ENCODE measurements around the gene ARID1B.

Gene ARID1B

GRCh38 chr6:156906451-156906850, 129.3 kb downstream of the ARID1B start:
- no peak for DNase-seq (ENCODE audit: low spot score)

DNA sequence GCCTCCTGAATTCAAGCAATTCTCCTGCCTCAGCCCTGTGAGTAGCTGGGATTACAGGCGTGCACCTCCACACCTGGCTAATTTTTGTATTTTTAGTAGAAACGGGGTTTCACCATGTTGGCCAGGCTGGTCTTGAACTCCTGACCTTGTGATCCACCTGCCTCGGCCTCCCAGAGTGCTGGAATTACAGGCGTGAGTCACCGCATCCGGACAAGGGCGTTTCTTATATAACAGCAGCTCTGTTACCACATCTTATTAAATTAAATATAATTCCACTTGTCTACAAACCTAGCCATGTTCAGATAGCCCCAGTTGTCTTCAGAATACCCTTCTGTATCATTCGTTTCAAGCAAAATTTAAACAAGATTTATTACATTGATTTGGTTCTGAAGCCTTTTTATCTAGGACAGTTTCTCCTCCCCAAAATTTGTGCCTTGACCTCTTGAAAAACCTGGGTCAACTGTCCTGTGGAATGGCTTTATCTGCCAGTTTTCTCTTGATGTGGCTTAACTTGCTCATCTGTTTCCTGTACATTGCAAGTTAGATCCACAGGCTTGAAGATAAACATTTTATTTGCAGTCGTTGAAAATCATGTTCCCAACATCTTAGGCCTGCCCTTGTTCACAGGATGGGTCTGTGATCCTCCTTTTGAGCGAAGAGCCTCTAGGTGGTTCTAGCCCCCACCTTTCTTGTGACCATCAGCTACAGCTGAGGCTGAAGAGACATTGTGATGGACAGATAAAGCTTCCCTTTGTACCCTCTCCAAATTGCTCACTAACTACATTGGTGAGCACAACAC, 132.2 kb downstream of the ARID1B start:
- no peak for DNase-seq (ENCODE audit: low spot score)

DNA sequence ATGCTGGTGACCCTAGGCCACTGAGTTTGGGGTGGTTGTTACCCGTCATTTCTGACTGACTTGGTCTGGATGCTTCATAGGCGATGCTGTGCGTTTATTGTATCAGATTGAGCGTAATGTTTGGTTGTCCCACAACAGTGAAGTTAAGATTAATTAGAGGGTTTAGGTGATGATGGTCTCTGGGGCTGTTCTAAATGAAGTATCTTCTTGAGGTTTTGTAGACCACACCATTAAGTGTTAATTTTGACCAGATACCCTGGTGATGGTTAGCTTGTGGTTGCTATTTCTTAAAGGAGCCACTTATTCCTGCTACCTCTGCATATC, 132.8 kb downstream of the ARID1B start:
- DNase-seq (ENCODE audit: low spot score), result no peak

DNA sequence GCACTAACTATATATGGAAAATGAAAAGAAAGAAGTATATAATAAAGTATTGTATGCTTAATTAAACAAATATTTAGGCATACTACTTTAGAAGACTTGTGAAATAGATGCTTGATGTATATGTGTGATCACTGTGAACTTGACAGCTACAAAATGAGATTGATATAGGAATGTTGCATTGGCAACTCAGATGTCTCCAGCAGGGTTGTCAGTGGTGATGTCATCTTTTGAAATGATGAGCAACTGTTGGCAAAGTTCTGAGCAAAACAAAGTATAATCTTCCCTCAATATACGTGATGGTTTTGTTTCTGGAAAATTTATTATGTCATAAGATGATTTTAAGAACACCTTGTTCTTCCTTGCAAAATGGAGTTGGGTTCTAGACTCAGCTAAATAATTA, 133.8 kb downstream of the ARID1B start:
- DNase-seq (ENCODE audit: low spot score), result no peak

DNA sequence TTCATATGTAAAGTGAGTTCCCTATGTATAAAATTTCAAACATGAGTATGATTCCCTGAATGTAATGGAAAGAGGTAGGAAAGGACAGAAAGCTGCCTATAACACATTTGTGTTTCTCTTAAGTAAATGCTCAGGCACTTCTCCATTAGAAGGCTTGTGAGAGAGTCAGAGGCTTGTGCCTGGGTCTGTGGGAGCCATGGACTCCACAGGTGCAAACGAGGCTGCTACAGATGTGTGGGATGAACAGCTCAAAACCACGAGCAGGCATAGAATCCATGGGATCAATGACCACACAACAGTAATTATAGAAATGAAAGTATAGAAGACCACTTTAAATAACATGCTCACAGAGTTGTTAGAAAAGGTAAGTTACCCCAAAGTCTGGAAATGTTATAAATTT, 134.4 kb downstream of the ARID1B start:
- no peak for DNase-seq (ENCODE audit: low spot score)

- DNase-seq (ENCODE audit: low spot score), result peak; percentile 17
Measured at GRCh38 chr6:156912431-156912830, 135.3 kb downstream of the ARID1B start.

GRCh38 chr6:156914181-156914580, 137.0 kb downstream of the ARID1B start:
- DNase-seq (ENCODE audit: low spot score), result no peak

- DNase-seq (ENCODE audit: low spot score), result no peak
Measured at GRCh38 chr6:156916130-156916801, 139.1 kb downstream of the ARID1B start.

DNA sequence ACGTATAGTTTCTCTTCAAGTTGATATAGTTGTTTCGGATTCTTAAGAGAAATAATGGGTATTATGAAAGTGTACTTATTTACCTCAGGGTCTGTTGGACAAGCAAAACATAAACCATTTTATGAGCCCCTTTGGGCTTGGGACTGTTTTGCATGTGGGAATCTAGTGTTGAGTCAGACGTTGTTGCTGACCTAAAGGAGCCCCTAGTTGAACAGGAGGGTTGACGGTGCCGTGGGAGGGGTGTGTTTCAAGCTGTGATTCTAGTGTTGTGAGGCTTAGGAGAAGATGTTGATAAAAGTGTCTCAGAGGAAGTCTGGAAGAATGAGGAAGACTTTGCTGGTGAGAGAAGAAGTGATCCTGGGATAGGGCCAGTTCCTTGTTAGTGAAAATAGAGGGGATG, 140.0 kb downstream of the ARID1B start:
- no peak for DNase-seq (ENCODE audit: low spot score)

DNA sequence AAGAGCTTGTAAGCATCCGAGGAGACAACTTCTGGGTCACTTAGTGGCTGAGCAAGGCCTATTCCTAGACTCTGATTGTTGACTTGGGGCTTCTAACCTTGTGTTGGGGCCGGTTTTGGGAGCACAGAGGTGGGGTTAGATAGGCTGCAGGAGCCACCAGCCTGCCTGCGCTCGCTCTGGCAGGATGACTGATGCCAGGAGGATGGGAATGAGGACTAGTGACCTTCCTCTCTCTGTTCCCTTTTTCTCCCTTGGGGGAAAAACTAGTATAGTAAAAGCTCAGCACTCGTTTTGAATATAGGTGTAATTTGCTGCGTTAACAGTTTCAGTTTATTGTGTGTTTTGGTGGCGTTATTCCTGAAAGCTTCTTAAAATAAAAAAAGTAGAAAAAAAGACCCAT, 141.5 kb downstream of the ARID1B start:
- DNase-seq (ENCODE audit: low spot score), result no peak

DNA sequence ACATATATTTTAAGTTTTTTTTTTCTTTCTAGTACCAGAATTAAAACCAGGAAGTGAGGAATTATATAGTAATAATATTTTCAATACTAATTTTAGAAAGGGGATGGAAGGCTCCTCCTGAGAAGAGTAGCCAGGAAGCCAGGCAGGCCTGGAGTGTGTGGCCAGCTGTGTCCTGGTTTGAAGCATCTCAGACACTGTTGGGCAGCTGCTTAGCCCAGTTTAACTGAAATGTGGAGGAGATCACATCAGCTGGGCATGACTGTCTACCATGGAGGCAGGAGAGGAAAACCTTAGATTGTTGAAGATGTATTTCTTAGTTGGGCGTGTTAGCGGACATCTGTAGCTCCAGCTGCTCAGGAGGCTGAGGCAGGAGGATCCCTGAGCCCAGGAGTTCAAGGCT, 142.2 kb downstream of the ARID1B start:
- no peak for DNase-seq (ENCODE audit: low spot score)

- no peak for DNase-seq (ENCODE audit: low spot score)
Measured at GRCh38 chr6:156919814-156920369, 142.7 kb downstream of the ARID1B start.

GRCh38 chr6:156924246-156924645, 147.1 kb downstream of the ARID1B start:
- no peak for DNase-seq (ENCODE audit: low spot score)

DNA sequence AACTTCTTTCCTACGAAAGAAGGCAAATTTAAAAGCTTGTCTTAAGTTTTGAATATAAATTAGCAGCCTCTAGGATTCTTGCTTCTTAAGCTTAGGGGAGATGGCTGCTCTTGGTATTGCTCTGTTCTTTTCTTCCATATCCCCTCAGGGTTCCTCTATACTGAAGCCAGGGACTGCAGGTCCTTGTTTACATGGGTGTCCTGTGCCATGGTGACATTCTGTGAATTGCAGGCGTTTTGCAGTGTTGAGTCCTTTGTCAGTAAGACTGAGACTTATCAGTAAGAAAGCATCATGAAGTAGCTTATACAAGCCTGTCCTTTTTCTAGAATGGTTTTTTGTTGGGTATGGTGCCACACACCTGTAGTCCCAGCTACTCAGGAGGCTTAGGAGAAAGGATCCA, 147.8 kb downstream of the ARID1B start:
- DNase-seq (ENCODE audit: low spot score), result no peak

GRCh38 chr6:156925718-156926607, 148.8 kb downstream of the ARID1B start:
- no peak for DNase-seq (ENCODE audit: low spot score)

DNA sequence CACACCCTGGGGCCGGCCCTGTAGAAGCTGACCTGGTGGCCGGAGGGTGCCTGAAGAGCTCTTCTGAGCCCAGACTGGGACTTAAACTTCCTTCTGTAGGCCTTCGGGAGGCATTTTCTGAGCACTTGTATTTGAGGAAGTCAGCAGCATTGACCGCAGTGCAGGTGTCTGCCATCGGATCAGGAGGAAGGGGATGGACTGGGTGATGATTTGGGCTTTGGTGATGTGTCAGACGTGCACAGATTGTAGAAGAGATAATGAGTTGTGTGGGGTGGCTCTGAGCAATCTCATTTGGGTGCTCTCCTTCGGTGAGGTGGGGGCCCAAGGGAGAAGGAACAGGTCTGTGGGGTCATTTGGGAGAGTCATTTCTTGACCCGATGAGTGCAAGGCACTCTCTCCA, 150.9 kb downstream of the ARID1B start:
- no peak for DNase-seq (ENCODE audit: low spot score)

DNA sequence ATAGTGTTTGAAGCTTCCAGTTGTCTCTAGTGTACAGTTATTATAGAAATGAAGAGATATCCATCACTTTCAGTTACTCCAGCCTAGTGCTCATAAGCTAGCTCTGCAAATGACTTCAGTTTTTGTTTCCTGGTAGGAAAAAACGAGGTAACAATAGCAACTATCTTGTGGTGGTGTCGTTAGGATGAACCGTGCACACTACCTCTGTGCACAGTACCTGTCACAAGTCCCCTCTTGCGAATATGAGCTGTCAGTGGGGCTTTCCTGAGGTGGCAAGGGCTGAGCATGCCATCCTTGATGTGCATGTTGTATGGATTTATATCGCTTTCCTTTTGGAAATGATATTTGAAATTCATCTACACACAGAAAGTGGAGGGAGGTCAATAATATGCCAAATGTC, 151.8 kb downstream of the ARID1B start:
- no peak for DNase-seq (ENCODE audit: low spot score)

GRCh38 chr6:156931283-156931682, 154.1 kb downstream of the ARID1B start:
- DNase-seq (ENCODE audit: low spot score), result no peak

- DNase-seq (ENCODE audit: low spot score), result peak; percentile 25
Measured at GRCh38 chr6:156933201-156934068, 156.3 kb downstream of the ARID1B start.

DNA sequence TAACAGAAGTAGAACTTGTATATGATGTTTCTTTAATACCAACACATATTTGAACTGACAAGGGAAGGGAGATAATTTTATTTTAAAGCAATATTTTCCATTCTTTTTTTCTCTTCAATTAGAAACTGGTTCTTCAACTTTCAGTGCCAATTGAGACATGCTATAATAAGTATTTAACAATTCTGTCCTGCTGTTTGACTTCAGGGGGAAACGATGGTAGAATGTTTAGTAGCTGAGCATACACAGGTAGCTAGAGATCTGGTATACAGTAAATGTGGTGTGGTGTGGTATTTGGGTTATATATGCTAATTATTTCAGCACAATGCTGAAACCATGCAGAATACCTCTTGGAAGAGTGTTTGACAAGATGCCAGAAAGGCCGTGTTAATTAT, 156.9 kb downstream of the ARID1B start:
- no peak for DNase-seq (ENCODE audit: low spot score)

DNA sequence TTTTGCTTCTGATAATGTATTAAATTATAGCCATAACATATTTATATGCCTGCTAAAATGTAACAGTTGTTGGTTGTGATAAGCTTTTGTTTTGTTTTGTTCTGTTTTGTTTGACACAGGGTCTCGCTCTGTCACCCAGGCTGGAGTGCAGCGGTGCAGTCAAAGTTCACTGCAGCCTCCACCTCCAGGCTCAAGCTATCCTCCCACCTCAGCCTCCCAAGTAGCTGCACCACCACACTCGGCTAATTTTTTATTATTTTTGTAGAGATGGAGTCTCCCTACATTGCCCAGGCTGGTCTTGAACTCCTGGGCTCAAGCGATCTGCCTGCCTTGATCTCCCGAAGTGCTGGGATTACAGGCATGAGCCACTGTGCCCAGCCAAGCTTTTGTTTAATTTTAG, 157.8 kb downstream of the ARID1B start:
- DNase-seq (ENCODE audit: low spot score), result no peak

GRCh38 chr6:156938143-156938542, 161.0 kb downstream of the ARID1B start:
- DNase-seq (ENCODE audit: low spot score), result no peak
